ENCODE data around the gene RTP2. TPM values are rescaled to one million over a fixed set of nuclear protein-coding genes. Genes with fewer than 3 reads are reported as not detected.
"Not testable (repeated sequence)": the region's sequence is repeated elsewhere in the genome, so short reads cannot be mapped to it uniquely, and the experiment has no call there.

RTP2 gene
- total and polyA plus RNA-seq, 3 donors from 2014 or later, result 0.37 to 0.79 (median 0.71) TPM

- 73 to 82% methylated on average over 2 of the region's 2 CpGs for WGBS, 2 donors
- DNase-seq, result no peak
- H3K9me3 ChIP-seq, result no peaks in the 10 kb centered on the region
- H3K27ac ChIP-seq, result no peak overlapping the region
- no peaks in the 10 kb centered on the region for H3K36me3 ChIP-seq (ENCODE audit: low read depth, missing control alignments)
- TF ChIP-seq CTCF (IDR thresholded peaks at IDR 0.05), result no peak
- no peak for TF ChIP-seq POLR2A (IDR thresholded peaks at IDR 0.05)
- H3K27me3 ChIP-seq, result no peaks in the 10 kb centered on the region
- H3K4me3 ChIP-seq, result no peak overlapping the region
- intact Hi-C loops (cut with DNase I; ENCODE audit: low total_unique reads), result no loop called here
- no peaks in the 10 kb centered on the region for H3K4me1 ChIP-seq
These were observed 17.5 kb downstream of the RTP2 start for GRCh38 chr3:187684880-187685279.

- Histone ChIP-seq H3K4me1 (no peaks in the 10 kb centered on the region), H3K9me3 (no peaks in the 10 kb centered on the region), H3K27ac (no peak overlapping the region), H3K27me3 (no peaks in the 10 kb centered on the region), H3K36me3 (ENCODE audit: low read depth, missing control alignments) (no peaks in the 10 kb centered on the region), H3K4me3 (no peak overlapping the region)
- WGBS, 2 donors, result 94% methylated on average over 1 of the region's 1 CpG
- DNase-seq, result no peak
- intact Hi-C loops (cut with DNase I; ENCODE audit: low total_unique reads), result no loop called here
- TF ChIP-seq POLR2A (IDR thresholded peaks at IDR 0.05) (no peak), CTCF (IDR thresholded peaks at IDR 0.05) (no peak)
These were observed 17.9 kb downstream of the RTP2 start for GRCh38 chr3:187684444-187684843.

- H3K36me3 ChIP-seq (ENCODE audit: low read depth, missing control alignments); H3K4me1 ChIP-seq; H3K27ac ChIP-seq; H3K9me3 ChIP-seq; H3K27me3 ChIP-seq; H3K4me3 ChIP-seq; intact Hi-C loops (cut with DNase I; ENCODE audit: low total_unique reads); DNase-seq: not testable (repeated sequence)
- WGBS, 2 donors, result 93 to 96% methylated on average over 9 to 11 of the region's 11 CpGs
These were observed 20.6 kb downstream of the RTP2 start for GRCh38 chr3:187681756-187682155.

GRCh38 chr3:187679638-187680396 lies 22.5 kb downstream of the RTP2 start:
- peak; percentile 92 for DNase-seq
- no peaks in the 10 kb centered on the region for H3K36me3 ChIP-seq (ENCODE audit: low read depth, missing control alignments)
- no peaks in the 10 kb centered on the region for H3K9me3 ChIP-seq
- WGBS, 2 donors, result 29 to 32% methylated on average over 7 of the region's 7 CpGs
- TF ChIP-seq POLR2A (IDR thresholded peaks at IDR 0.05) (no peak), CTCF (IDR thresholded peaks at IDR 0.05) (peak; percentile 89 to 94 (median 94))
- no peaks in the 10 kb centered on the region for H3K27me3 ChIP-seq
- intact Hi-C loops (cut with DNase I; ENCODE audit: low total_unique reads), result loop anchor here (10.0 kb wide), 1 partner anchor 355 kb away; no protein-coding TSS in a partner anchor
- no peaks in the 10 kb centered on the region for H3K4me1 ChIP-seq
- H3K4me3 ChIP-seq, result no peak overlapping the region
- H3K27ac ChIP-seq, result no peak overlapping the region

- 17 to 32% methylated on average over 5 of the region's 5 CpGs for WGBS, 2 donors
- H3K4me1 ChIP-seq, result no peaks in the 10 kb centered on the region
- DNase-seq, result peak; percentile 81
- H3K4me3 ChIP-seq, result no peak overlapping the region
- H3K27ac ChIP-seq, result no peak overlapping the region
- intact Hi-C loops (cut with DNase I; ENCODE audit: low total_unique reads), result loop anchor here (10.0 kb wide), 1 partner anchor 354 kb away; no protein-coding TSS in a partner anchor
- H3K27me3 ChIP-seq, result no peaks in the 10 kb centered on the region
- no peak for TF ChIP-seq POLR2A (IDR thresholded peaks at IDR 0.05)
- peak; percentile 62 to 78 (median 77) for TF ChIP-seq CTCF (IDR thresholded peaks at IDR 0.05)
- no peaks in the 10 kb centered on the region for H3K36me3 ChIP-seq (ENCODE audit: low read depth, missing control alignments)
- no peaks in the 10 kb centered on the region for H3K9me3 ChIP-seq
These were observed 23.6 kb downstream of the RTP2 start for GRCh38 chr3:187678726-187679268.
